HG03571 (cell line): ENCODE measurements around the gene TEX2.

Experiments used
- ATAC-seq: cut with Tn5 transposase; IDR thresholded peaks from one replicate; pipeline ENCODE4 v1.9.1; 2021; ENCODE audit not compliant: unreplicated experiment

The TEX2 gene

GRCh38 chr17:64120972-64121786, 141.9 kb downstream of the TEX2 start:
- peak; percentile 67 for ATAC-seq

- no peak for ATAC-seq
These were observed 142.8 kb downstream of the TEX2 start for GRCh38 chr17:64120159-64120810.

GRCh38 chr17:64117981-64118979, 144.8 kb downstream of the TEX2 start:
- no peak for ATAC-seq

GRCh38 chr17:64115822-64116534, 147.1 kb downstream of the TEX2 start:
- ATAC-seq: no peak

- ATAC-seq: no peak
These were observed 147.9 kb downstream of the TEX2 start for GRCh38 chr17:64115043-64115698.

GRCh38 chr17:64113006-64113405, 150.1 kb downstream of the TEX2 start:
- no peak for ATAC-seq

- no peak for ATAC-seq
These were observed 151.2 kb downstream of the TEX2 start for GRCh38 chr17:64111831-64112230.

GRCh38 chr17:64110379-64111152, 152.5 kb downstream of the TEX2 start:
- no peak for ATAC-seq

- no peak for ATAC-seq
These were observed 153.7 kb downstream of the TEX2 start for GRCh38 chr17:64109400-64109799.

- no peak for ATAC-seq
These were observed 155.4 kb downstream of the TEX2 start for GRCh38 chr17:64107500-64108236.

- no peak for ATAC-seq
These were observed 156.1 kb downstream of the TEX2 start for GRCh38 chr17:64106918-64107317.

GRCh38 chr17:64103391-64104364, 159.4 kb downstream of the TEX2 start:
- ATAC-seq: no peak

- ATAC-seq: no peak
These were observed 160.3 kb downstream of the TEX2 start for GRCh38 chr17:64102627-64103390.

- ATAC-seq: no peak
These were observed 163.5 kb downstream of the TEX2 start for GRCh38 chr17:64099543-64099942.
